SK-N-SH treated with all-trans-retinoic acid at 6 μM for 48 hours (cell line): ENCODE results near the gene ACER1.

ENCODE experiments used
- ATAC-seq: fragments of 200-7000 bp; cut with Tn5 transposase; 3 replicates; pipeline ENCODE4 v1.9.1; 2020; ENCODE audit warnings: mild to moderate bottlenecking, moderate library complexity
- ARNTL ChIP-seq: fragments of 450-650 bp; formaldehyde crosslinking; IDR thresholded peaks from 2 replicates; pipeline ENCODE4 v1.5.0; 2020; ENCODE audit warnings: low read depth, mild to moderate bottlenecking, moderate library complexity, borderline replicate concordance
- BACH2 ChIP-seq: fragments of 250-450 bp; sonication (Bioruptor Pico); IDR thresholded peaks from 2 replicates; pipeline ENCODE4 v1.9.0; 2021; ENCODE audit warnings: mild to moderate bottlenecking, borderline replicate concordance
- CREB5 ChIP-seq: fragments of 250-450 bp; sonication (Bioruptor Pico); IDR thresholded peaks from 2 replicates; pipeline ENCODE4 v1.5.1; 2020; ENCODE audit warnings: low read depth, mild to moderate bottlenecking, moderate library complexity
- CSDC2 ChIP-seq: fragments of 250-450 bp; sonication (Bioruptor Pico); IDR thresholded peaks from 2 replicates; pipeline ENCODE4 v1.5.0; 2020; ENCODE audit warnings: mild to moderate bottlenecking, moderate library complexity
- CSRNP3 ChIP-seq: fragments of 250-450 bp; sonication (Bioruptor Pico); IDR thresholded peaks from 2 replicates; pipeline ENCODE4 v1.5.1; 2021; ENCODE audit warnings: mild to moderate bottlenecking, moderate library complexity
- ESRRG ChIP-seq: fragments of 250-450 bp; sonication (Bioruptor Pico); IDR thresholded peaks from 2 replicates; pipeline ENCODE4 v1.6.1; 2021; ENCODE audit warnings: mild to moderate bottlenecking
- GLIS3 ChIP-seq: fragments of 250-450 bp; sonication (Bioruptor Pico); IDR thresholded peaks from 2 replicates; pipeline ENCODE4 v1.5.0; 2020; ENCODE audit warnings: mild to moderate bottlenecking, moderate library complexity
- ISL1 ChIP-seq: fragments of 250-450 bp; sonication (Bioruptor Pico); IDR thresholded peaks from 2 replicates; pipeline ENCODE4 v2.1.2; 2022; ENCODE audit warnings: mild to moderate bottlenecking, moderate library complexity
- OSR1 ChIP-seq: fragments of 250-450 bp; sonication (Bioruptor Pico); IDR thresholded peaks from 2 replicates; pipeline ENCODE4 v1.8.0; 2022; ENCODE audit warnings: moderate library complexity, mild to moderate bottlenecking, inconsistent platforms
- PATZ1 ChIP-seq: fragments of 250-450 bp; sonication (Bioruptor Pico); IDR thresholded peaks from 2 replicates; pipeline ENCODE4 v1.8.0; 2020; ENCODE audit warnings: mild to moderate bottlenecking, moderate library complexity, borderline replicate concordance
- POU6F1 ChIP-seq: fragments of 250-450 bp; sonication (Bioruptor Pico); IDR thresholded peaks from 2 replicates; pipeline ENCODE4 v1.8.0; 2021; ENCODE audit warnings: low read depth, mild to moderate bottlenecking, moderate library complexity, borderline replicate concordance
- PPARA ChIP-seq: fragments of 250-450 bp; sonication (Bioruptor Pico); IDR thresholded peaks from 2 replicates; pipeline ENCODE4 v1.5.0; 2020; ENCODE audit warnings: mild to moderate bottlenecking, borderline replicate concordance
- RARB ChIP-seq: fragments of 250-450 bp; sonication (Bioruptor Pico); IDR thresholded peaks from 2 replicates; pipeline ENCODE4 v1.8.0; 2021; ENCODE audit warnings: mild to moderate bottlenecking, moderate library complexity
- SNAI2 ChIP-seq: fragments of 250-450 bp; sonication (Bioruptor Pico); IDR thresholded peaks from 2 replicates; pipeline ENCODE4 v1.5.0; 2020; ENCODE audit warnings: mild to moderate bottlenecking, moderate library complexity
- TCF4 ChIP-seq: fragments of 250-450 bp; sonication (Bioruptor Pico); IDR thresholded peaks from 2 replicates; pipeline ENCODE4 v1.8.0; 2021; ENCODE audit warnings: mild to moderate bottlenecking, moderate library complexity, borderline replicate concordance
- TOX ChIP-seq: fragments of 250-450 bp; sonication (Bioruptor Pico); IDR thresholded peaks from 2 replicates; pipeline ENCODE4 v1.8.0; 2021; ENCODE audit warnings: mild to moderate bottlenecking, moderate library complexity, borderline replicate concordance
- TSHZ2 ChIP-seq: fragments of 250-450 bp; sonication (Bioruptor Pico); IDR thresholded peaks from 2 replicates; pipeline ENCODE4 v1.5.0; 2020; ENCODE audit warnings: mild to moderate bottlenecking, moderate library complexity
- ZC3H10 ChIP-seq: fragments of 250-450 bp; sonication (Bioruptor Pico); IDR thresholded peaks from 2 replicates; pipeline ENCODE4 v1.5.1; 2021; ENCODE audit warnings: mild to moderate bottlenecking, moderate library complexity
- ZFP3 ChIP-seq: fragments of 250-450 bp; sonication (Bioruptor Pico); IDR thresholded peaks from 2 replicates; pipeline ENCODE4 v1.5.0; 2020; ENCODE audit warnings: mild to moderate bottlenecking, moderate library complexity
- ZFP30 ChIP-seq: fragments of 450-650 bp; formaldehyde crosslinking; IDR thresholded peaks from 2 replicates; pipeline ENCODE4 v1.5.0; 2022; ENCODE audit warnings: mild to moderate bottlenecking, moderate library complexity
- ZNF565 ChIP-seq: fragments of 450-650 bp; formaldehyde crosslinking; conservative IDR thresholded peaks from 2 replicates; pipeline ENCODE4 v1.5.0; 2020; ENCODE audit warnings: low read depth, mild to moderate bottlenecking, moderate library complexity
- ZNF70 ChIP-seq: fragments of 450-650 bp; formaldehyde crosslinking; IDR thresholded peaks from 2 replicates; pipeline ENCODE4 v1.5.0; 2020; ENCODE audit warnings: mild to moderate bottlenecking, moderate library complexity

Gene ACER1

GRCh38 chr19:6340493-6341201, 7.2 kb upstream of the ACER1 start:
- no peak; the same call in 1 of the 3 replicates for ATAC-seq
- TF ChIP-seq BACH2 (CRISPR knock-in tag), result no peak
- TF ChIP-seq CREB5 (CRISPR knock-in tag), result no peak
- no peak for TF ChIP-seq ZNF565 (CRISPR knock-in tag)
- no peak for TF ChIP-seq ISL1 (CRISPR knock-in tag)
- no peak for TF ChIP-seq ZFP30 (CRISPR knock-in tag)
- no peak for TF ChIP-seq ZNF70 (CRISPR knock-in tag)
- TF ChIP-seq TSHZ2 (CRISPR knock-in tag), result no peak
- TF ChIP-seq RARB (CRISPR knock-in tag), result no peak
- TF ChIP-seq CSDC2 (CRISPR knock-in tag), result no peak
- no peak for TF ChIP-seq PATZ1 (CRISPR knock-in tag)
- TF ChIP-seq ZC3H10, result no peak
- no peak for TF ChIP-seq PPARA (CRISPR knock-in tag)
- TF ChIP-seq ZFP3 (CRISPR knock-in tag), result no peak
- TF ChIP-seq GLIS3 (CRISPR knock-in tag), result no peak
- no peak for TF ChIP-seq TCF4 (CRISPR knock-in tag)
- TF ChIP-seq ARNTL (CRISPR knock-in tag), result no peak
- TF ChIP-seq POU6F1 (CRISPR knock-in tag), result no peak
- TF ChIP-seq ESRRG (CRISPR knock-in tag), result no peak
- TF ChIP-seq CSRNP3 (CRISPR knock-in tag), result no peak

GRCh38 chr19:6334490-6335285, 1.3 kb upstream of the ACER1 start:
- TF ChIP-seq BACH2 (CRISPR knock-in tag) (no peak), OSR1 (CRISPR knock-in tag) (no peak), GLIS3 (CRISPR knock-in tag) (no peak), POU6F1 (CRISPR knock-in tag) (no peak), ZFP3 (CRISPR knock-in tag) (no peak), ARNTL (CRISPR knock-in tag) (no peak), TOX (CRISPR knock-in tag) (no peak), CSDC2 (CRISPR knock-in tag) (no peak), SNAI2 (CRISPR knock-in tag) (no peak), ZNF565 (CRISPR knock-in tag) (no peak), TCF4 (CRISPR knock-in tag) (no peak), CSRNP3 (CRISPR knock-in tag) (no peak), PATZ1 (CRISPR knock-in tag) (no peak), ZNF70 (CRISPR knock-in tag) (no peak)
- no peak for ATAC-seq
